CD4-positive, alpha-beta T cell treated with Interferon alpha-2 for 1 hour (primary cell): Measurements from ENCODE around the gene ATRN.
"Not testable (repeated sequence)": the region's sequence is repeated elsewhere in the genome, so short reads cannot be mapped to it uniquely, and the experiment has no call there.

Experiments
- DNase-seq, 2 donors: peaks; one replicate each; pipeline ENCODE4 v3.0.0-alpha.2; 2020 to 2022

ATRN gene

DNA sequence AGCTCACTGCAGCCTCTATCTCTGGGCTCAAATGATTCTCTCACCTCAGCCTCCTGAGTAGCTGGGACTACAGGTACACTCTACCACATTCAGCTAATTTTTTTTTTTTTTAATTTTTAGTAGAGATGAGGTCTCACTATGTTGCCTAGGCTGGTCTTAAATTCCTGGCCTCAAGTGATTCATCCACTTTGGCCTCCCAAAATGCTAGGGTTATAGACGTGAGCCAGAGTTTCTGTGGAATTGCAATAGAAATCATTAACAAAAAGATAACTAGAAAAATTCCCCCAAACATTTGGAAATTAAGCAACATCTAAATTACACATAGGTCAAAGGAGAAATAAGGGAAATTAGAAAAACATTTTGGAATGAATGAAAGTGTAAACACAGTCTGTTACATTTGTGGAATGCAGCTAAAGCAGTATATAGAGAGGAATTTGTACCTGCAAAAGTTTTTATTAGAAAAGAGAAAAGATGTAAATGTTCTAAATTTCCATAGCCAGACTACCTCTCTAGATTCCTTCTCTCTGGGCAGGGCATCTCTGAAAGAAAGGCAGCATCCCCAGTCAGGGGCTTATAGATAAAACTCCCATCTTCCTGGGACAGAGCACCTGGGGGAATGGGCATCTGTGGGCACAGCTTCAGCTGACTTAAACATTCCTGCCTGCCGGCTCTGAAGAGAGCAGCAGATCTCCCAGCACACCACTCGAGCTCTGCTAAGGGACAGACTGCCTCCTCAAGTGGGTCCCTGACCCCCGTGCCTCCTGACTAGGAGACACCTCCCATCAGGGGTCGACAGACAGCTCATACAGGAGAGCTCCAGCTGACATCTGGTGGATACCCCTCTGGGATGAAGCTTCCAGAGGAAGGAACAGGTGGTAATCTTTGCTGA lies 51.3 kb downstream of the ATRN start:
- no peak for DNase-seq

DNA sequence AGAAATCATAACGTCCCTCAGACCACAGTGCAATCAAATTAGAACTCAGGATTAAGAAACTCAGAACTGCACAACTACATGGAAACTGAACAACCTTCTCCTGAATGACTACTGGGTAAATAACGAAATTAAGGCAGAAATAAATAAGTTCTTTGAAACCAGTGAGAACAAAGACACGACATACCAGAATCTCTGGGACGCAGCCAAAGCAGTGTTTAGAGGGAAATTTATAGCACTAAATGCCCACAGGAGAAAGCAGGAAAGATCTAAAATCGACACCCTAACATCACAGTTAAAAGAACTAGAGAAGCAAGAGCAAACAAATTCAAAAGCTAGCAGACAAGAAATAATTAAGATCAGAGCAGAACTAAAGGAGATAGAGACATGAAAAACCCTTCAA lies 53.9 kb downstream of the ATRN start:
- DNase-seq = not testable (repeated sequence)

DNA sequence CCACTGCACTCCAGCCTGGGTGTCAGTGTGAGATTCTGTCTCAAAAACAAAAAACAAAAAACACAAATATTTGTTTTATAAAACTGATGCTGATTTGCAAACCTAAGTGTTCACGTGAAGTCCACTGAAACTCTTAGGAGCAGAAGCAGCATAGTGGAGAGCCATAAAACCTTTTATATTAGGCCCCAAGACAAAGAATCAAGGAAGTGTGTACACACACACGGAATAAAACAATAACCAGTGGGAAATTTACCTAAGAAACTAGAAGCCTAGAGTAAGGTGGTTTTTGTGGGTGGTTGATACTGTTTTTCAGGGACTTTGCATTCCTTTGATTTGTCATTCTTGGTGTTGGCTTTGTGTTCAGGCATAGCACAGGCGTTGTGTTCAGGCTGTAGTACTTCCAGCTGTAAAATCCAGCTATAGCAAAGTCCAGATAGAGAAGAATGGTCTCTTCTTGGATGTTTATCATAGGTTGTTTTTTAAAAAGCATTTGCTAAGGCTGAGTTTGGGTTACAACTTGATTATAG lies 61.3 kb downstream of the ATRN start:
- no peak for DNase-seq

DNA sequence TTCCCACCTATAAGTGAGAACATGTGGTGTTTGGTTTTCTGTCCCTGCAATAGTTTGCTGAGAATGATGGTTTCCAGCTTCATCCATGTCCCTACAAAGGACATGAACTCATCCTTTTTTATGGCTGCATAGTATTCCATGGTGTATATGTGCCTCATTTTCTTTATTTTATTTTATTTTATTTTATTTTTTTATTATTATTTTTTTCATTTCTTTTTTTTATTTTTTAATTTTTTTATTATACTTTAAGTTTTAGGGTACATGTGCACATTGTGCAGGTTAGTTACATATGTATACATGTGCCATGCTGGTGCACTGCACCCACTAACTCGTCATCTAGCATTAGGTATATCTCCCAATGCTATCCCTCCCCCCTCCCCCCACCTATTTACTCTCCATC lies 66.9 kb downstream of the ATRN start:
- DNase-seq = not testable (repeated sequence)

DNA sequence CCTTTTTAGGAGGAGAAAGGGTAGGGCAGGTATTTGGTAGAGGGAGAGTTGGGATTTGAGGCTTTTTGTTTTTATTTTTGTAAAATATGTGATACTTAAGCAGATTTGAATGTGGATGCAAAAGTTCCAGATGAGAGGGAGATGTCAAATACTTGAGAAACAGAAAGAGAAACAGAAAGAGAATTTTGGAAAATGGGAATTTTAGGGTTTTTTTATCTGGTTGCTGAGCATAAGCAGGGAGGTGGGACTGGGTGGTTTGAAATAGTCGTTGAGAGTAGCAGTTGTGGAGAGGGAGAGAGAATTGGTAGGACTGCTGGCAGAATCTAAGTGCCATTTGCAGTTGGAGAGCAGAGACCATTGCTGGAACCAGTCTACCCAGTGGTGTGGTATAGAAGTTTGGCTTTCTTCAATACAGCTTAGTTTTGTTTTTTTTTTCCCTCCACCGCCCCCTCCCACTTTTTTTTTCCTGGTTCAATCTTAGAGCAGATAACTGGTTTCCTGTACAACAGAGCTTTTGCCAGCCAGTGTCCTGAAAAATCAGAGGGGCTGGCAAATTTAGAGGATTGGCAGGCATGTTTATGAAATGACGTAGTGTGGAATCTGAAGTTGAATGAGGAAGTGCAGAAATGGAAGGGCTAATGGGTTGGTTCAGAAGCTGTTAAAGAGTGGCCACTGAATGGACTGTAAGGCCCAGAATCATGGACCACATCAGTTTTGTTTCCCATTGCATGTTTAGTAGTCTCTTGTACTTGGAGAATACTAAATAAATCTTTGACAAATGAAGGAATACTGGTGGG lies 68.7 kb downstream of the ATRN start:
- no peak for DNase-seq

DNA sequence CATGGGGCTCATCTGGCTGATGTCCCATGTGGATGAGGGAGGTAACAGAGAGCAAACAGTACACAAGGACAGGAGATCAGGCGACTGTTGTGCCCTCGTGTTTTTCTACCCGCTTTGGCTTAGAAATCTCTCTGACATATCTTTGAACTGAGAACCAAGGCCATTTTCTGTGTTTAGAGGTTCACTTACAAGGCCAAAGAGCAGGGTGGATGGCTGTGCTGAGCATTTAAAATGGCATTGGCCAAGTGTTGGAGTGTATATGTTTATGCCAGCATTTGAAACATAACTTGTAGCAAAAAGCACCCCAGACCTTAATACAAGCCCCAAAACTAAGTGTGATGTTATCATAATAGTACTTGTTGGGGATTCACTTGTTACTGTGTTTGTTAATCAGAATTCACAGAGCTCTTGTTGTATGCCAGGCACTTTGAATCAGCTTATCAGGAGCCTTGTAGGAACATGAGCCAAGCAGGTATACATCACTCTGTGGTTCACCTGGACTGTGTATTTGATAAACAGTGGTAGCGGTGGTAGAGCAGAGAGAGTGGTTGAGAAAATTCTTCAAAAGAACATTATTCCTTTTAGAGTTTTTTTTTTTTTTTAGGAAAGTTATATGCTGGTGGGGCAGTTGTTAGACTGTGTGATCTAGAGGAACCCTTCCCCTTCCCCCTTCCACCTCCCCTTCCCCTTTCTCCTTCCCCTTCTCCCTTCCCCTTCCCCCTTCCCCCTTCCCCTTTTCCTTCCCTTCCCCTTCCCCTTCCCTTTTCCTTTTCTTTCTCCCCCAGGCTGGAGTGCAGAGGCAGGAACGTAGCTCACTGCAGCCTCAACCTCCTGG lies 71.3 kb downstream of the ATRN start:
- DNase-seq = no peak

DNA sequence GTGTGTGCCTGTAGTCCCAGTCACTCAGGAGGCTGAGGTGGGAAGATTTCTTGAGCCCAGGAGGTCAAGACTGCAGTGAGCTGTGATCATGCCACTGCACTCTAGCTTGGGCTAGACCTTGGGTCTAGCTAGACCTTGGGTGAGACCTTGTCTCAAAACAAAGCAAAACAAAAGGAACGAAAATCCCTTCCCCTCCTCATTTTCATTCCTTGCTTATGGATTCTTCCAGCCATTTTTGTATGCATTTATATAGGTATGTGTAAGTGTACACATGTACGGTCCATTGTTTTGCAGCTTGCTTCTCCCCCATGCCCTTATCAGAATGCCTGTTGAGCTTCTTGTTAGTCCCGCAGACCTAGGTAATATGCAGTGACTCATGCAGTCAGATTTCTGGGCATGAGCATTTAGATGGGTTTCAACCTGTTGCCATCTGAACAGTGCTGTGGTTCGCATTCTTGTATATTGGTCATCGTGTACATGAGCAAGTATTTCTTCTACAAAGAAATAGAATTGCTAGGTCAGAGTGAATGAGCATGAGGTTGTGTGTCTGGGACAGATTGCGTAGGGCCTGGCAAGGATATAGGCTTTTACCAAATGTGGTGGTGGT lies 73.2 kb downstream of the ATRN start:
- DNase-seq = no peak

DNA sequence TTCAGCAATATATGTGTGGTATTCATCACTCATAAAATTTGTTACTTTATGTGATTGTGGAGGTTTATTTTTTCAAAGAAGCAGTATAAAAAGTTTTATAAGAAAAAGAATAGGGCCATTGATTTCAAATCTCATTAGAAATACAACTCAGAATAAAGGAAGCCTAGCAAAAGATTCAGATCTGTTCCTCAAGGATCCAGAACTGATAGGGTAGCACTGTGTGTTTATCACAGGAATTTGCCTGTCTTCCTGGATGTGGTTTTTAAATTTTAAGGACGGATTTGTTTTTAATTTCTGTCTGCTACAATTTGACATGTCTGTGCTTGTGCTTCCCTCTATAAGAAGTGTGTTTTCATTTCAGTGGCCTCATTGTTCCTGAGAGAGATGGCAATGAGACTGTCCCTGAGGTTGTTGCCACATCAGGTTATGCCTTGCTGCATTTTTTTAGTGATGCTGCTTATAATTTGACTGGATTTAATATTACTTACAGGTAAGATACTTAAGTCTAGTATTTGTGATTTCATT lies 74.6 kb downstream of the ATRN start:
- DNase-seq = no peak

DNA sequence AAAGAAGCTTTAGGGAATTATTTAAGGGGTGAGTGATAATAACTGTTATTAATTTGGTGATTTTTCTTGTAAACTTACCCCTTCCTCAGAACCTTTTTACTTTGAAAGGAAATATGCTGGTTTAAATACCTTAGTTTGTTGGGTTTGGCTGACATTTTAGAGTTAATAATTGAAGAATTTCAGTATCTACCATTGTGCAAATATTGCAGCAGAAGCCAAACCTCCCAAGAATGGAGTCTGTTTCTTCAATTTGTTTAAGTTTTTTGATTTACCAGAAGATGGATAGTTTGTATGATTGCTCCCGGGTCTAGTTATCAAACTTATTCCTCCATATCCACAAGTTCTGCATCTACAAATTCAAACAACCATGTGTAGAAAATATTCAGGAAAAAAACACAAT lies 77.1 kb downstream of the ATRN start:
- no peak for DNase-seq

DNA sequence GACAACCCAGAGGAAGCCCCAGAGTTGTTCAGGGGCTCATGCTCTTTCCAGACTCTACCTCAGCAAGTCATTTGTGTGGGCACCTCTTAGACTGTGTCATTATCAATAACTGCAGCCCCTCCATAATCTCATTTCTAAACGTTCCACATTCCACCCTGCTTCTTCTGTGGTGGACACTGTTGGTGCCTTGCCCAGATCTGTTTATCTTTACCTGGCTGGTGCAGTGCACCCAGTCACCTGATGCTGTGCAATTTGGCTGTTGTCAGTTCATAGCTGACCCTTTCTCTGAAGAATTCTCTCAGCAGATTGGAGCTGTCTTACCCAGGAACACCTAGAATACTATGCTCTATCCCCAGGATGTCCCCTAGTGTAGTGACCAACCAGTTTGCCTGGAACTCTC lies 80.0 kb downstream of the ATRN start:
- DNase-seq = no peak

DNA sequence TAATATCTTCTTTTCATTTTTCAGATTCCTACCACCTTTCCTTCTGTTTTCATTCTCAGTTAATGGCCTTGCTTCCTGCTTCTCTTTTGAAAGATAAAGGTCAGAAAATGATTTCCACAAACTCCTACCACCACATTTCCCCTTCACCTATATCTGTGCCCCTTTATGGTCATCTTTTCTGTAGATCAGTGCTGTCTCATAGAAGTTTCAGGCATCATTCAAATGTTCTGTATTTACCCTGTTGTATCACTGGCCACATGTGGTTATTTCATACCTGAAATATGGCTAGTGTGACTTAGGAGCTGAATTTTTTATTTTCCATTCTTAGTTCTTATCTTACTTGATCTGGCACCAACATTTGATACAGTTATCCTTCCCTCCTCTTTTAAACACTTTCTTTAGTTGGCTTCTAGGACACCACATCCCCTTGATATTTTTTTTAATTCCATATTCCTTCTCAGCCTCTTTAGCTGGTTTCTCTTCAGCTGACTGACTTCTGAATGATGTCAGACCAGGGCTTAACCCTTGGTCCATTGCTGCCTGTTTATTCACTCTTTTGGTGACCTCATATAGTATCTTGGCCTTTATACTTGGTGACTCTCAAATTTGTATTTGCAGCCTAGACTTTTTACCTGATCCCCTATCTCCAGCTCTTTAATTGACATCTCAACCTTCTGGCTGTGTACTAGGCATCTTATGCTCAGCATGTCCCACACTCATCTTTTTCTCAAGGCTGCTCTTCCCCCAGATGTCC lies 81.0 kb downstream of the ATRN start:
- no peak for DNase-seq

DNA sequence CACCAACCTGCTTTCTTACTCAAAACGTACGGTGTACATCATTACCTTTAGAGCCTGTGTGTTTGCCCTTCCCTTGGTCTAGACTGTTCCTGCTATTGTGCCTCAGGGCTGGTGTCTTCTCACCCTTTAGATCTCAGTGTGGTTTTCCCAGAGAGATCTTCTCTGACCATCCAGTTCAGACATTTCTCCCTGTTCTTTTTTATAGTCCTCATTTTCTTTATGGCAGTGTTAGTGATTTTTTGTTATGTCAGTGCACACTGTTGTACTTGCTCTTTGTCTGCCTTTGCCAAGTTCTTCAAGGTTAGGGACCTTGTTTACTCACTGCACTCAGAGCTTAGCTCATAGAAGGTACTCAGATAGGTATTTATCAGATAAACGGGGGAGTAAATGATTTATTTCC lies 82.8 kb downstream of the ATRN start:
- DNase-seq = no peak

DNA sequence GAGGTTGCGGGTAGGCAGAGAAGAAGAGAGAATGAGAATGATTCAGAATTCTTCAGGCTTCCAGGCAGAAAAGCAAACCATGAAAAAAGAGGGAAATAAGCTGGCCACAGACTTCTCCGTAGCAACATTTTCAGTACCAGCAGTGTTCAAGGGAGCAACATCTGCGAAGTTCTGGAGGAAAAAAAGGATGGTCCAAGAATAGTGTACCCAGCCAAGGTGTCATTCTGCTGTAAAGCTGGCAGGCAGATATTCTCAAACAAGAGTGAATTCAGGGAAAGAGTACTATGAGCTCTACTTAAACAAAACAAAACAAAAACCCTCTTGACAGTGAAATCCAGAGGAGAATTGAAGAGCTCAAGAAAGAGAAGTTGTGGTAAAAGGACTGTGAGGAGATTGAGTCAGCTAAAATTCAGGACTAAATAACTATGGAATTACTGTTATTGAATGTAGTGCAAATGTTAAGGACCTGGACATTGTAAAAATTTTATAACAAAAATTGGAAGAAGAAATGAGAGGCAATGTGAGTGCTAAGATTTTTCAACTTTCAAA lies 86.5 kb downstream of the ATRN start:
- DNase-seq = no peak

DNA sequence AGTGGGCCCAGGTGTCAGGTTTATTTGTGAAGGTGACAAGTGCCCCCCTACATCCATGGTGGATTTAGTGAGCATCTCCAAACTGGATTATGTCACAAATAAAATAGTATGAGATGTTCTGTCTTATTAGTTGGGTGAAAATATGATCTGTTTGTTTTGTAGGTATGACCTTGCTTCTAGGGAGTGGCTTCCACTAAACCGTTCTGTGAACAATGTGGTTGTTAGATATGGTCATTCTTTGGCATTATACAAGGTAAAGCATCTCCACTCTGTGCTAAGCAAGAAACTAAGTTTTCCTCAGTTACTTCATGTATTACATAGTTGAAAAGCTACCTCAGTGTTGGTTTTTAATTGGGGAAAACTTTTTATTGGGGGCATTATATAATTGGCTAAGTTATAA lies 88.4 kb downstream of the ATRN start:
- no peak for DNase-seq

DNA sequence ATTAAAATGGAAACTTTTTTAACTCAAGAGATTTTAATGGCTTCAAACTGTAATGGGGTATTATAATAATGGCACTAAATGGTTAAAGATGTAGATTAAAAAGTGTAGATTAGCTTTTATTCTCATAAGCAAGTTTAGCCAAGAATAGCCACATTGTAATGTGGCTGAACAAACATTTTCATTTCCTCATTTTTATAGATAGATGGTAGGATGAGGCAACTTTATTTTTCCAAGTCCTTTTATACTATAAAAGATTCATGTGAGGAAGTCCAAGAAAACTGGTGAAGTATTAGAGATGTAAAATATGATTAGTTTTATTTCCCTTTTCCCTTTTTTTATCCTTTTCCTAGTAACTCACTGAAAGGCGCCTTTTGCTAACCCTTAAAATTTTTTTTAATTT lies 88.8 kb downstream of the ATRN start:
- DNase-seq = no peak

DNA sequence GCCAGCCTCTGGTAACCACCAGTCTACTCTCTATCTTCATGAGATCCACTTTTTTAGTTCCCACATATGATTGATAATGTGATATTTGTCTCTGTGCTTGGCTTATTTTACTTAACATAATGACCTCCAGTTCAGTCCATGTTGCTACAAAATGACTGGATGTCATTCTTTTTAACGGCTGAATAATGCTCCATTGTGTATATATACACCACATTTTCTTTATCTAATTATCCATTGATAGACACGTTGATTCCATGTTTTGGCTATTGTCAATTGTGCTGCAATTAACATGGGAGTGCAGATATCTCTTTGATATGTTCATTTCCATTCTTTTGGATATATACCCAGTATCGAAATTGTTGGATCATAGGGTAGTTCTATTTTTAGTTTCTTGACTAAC lies 89.3 kb downstream of the ATRN start:
- no peak for DNase-seq

DNA sequence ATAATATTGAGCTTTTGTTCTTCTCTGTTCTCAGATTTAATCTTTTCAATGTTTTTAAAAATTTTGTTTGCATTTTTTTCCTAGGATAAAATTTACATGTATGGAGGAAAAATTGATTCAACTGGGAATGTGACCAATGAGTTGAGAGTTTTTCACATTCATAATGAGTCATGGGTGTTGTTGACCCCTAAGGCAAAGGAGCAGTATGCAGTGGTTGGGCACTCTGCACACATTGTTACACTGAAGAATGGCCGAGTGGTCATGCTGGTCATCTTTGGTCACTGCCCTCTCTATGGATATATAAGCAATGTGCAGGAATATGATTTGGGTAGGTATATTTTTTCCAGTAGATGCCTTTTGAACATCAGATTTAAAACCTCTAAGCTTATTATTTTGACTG lies 89.8 kb downstream of the ATRN start:
- no peak for DNase-seq

DNA sequence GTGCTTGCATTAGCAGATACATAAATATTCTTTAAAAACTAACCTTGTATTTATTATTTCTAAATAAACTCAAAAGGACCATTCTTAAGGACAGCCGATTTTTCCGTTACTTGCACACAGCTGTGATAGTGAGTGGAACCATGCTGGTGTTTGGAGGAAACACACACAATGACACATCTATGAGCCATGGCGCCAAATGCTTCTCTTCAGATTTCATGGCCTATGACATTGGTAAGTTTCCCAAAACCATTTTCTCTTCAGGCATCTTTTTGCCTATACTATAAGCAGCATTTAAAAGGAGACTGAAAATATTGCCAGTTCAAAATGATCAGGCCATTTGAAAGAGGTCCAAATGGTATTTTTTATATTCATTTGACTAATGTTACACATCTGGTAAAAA lies 92.3 kb downstream of the ATRN start:
- no peak for DNase-seq

DNA sequence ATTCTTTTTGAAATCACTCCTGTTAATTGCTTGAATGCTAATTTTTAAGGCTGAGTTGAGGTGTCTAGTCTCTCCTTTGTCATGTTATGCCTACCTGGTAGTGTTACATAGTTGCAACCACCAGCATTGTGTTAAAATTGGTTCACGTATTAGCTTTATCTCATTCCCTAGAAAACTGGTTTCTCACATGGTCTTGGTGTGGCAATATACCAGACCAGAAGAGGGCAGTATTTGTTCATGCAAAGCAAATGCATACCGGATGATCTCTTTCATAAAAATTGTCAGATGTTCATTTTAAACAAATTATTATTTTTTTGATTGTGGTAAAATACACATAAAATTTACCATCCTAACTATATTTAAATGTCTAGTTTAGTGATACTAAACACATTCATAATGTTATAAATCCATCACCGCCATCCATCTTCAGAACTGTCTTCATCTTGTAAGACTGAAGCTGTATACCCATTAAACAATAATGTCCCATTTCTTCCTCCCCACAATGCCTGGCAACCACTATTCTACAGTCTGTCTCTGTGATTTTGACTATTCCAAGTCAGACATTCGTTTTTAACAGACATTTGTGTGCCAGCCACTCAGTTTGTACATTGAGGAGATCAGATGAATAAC lies 92.8 kb downstream of the ATRN start:
- peak in 1 of 2 donors; percentile 56 for DNase-seq

DNA sequence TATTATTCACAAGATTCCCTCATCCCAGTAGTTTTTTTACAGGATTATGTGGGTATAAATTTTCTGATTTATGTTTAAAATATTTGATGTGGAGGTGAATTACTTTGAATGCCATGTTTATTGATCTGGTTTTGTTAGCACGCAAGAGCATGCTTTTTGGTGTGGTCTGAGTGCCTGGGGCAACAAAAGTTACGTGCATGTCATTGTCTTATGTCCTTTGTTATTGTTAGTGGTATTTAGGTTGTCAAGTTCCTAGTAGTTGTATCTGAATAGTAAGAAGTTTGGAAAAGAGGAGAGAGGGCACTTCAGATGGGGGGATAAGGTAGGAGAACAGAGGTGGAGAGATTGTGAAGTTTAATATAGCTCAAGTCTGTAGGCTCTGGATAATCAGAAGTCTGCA lies 95.0 kb downstream of the ATRN start:
- no peak for DNase-seq

DNA sequence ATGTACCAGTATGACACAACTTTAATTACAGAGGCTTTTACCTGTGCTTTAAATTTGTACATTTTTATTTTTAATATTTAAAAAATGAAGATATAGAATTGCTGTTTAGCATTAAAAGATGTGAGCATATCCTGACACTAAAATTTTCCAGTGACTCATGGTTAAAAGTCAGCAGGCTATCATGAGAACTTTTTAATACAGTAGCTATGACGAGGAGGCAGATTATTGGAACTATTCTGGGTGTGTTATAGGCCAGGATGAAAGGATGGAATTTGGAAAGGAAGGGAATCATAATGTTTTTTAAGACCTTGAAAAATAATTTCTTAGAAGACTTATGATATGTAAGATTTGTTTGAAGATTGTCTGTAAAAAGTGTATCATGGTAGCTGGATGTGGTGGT lies 101.3 kb downstream of the ATRN start:
- no peak for DNase-seq
